Right lobe of liver (tissue), 4 donors: ENCODE data around the gene ARL15.

Experiments
- POLR2A ChIP-seq: fragments of 450-650 bp; IDR thresholded peaks from one replicate; pipeline ENCODE4 v1.6.1; 2017; ENCODE audit warnings: antibody characterized with exemption, mild to moderate bottlenecking
- TF ChIP-seq, protein P1 (sequence below), 4 donors: fragments of 200-600 bp in 3 of 4; fragments of 450-650 bp in 1 of 4; IDR thresholded peaks; one replicate each; pipeline versions ENCODE4 v1.5.1 to v1.8.0; 2016 to 2022; ENCODE audit warnings: antibody characterized with exemption in 4 of 4, mild to moderate bottlenecking in 2 of 4
- donor health status: DM: no; HTN: no; CAD: no.
- donor health status: DM: no; HTN: no; CAD: no.
- donor health status: DM: no; HTN: yes; CAD: no.

DNA sequence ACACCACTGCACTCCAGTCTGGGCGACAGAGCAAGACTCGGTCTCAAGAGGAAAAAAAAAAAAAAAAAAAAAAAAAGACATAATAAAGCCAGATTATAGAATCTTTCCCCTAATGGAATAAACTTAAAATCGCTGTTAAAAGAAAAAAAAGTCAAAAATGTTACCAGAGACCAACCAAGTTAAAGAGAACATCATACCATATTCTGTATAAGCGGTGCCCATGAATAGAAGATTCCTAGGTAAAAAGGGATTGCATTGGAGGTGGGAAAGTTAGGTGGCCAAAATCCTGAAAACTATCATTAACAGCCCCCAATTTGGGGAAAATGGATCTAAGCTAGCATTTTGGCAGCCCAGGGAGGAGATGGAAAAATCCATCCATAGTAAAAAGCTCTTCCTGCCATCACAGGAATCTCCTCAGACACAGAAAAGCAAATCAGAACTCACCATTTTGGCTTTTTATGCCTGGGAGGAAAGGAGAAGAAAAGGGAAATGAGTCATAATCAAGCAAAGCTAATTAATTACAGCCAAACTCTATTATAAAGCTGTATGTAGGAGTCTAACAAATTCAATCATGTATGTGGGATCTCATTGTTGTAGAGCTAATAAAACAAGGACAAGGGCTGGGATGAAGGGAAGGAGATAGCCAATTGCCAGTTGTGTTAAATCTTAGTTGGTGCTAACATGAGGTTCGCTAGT is 363.8 kb downstream of the ARL15 start:
- TF ChIP-seq POLR2A, result no peak
- TF ChIP-seq, protein P1, sequence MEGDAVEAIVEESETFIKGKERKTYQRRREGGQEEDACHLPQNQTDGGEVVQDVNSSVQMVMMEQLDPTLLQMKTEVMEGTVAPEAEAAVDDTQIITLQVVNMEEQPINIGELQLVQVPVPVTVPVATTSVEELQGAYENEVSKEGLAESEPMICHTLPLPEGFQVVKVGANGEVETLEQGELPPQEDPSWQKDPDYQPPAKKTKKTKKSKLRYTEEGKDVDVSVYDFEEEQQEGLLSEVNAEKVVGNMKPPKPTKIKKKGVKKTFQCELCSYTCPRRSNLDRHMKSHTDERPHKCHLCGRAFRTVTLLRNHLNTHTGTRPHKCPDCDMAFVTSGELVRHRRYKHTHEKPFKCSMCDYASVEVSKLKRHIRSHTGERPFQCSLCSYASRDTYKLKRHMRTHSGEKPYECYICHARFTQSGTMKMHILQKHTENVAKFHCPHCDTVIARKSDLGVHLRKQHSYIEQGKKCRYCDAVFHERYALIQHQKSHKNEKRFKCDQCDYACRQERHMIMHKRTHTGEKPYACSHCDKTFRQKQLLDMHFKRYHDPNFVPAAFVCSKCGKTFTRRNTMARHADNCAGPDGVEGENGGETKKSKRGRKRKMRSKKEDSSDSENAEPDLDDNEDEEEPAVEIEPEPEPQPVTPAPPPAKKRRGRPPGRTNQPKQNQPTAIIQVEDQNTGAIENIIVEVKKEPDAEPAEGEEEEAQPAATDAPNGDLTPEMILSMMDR (IDR thresholded peaks at IDR 0.05), result no peak
